Measurements from ENCODE around the gene FNBP1L. TPM values are rescaled to one million over a fixed set of nuclear protein-coding genes. Genes with fewer than 3 reads are reported as not detected.
"Not testable (repeated sequence)": the region's sequence is repeated elsewhere in the genome, so short reads cannot be mapped to it uniquely, and the experiment has no call there.

The FNBP1L gene
- polyA plus RNA-seq, 1 of the 3 experiments (the other 2 are of a cell fraction), result 16.5 TPM

DNA sequence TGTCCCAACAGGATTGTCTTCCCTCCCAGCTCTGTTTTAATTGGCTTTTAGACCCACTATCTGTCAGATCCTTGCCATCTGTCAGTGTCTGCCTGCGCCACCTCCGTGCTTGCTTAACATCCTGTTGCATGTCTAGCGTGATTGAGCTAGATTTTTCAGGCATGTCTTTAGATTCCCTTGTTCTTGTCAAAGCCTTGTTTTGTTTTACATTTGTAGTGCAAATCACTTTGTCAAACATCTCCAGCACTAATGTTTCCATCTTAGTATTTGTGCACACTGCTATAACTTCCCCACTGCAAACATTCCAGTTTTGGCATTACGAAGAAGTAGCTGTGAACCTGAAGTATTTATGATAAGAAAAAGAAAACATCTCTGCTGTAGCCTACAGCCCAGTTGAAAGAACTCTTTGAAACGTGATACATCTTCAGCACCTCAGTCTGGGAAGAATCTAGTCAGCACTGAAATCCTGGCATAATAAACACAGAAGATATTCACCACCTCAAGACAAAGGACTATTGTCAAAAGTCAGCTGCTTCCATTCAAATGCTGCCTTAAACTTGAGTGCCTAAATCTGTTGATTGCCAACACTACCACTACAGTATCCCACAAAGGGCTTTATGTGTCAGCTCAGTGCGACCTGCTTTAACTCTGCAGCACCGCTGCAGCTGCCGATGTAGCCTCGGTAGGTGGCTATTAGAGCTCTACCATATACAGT, 105.0 kb downstream of the FNBP1L start:
- Histone ChIP-seq H3K9me2 (no peaks in the 10 kb centered on the region), H3K27ac (ENCODE audit: low read depth in 2 of 2, low read length in 1 of 2) (peak overlapping the region; percentile 37 to 58), H4K20me1 (ENCODE audit: insufficient read depth) (no peaks in the 10 kb centered on the region), H3K79me2 (ENCODE audit: insufficient read depth) (no peaks in the 10 kb centered on the region; the same call in 1 of the 2 replicates), H3K27me3 (ENCODE audit: insufficient read depth) (no peaks in the 10 kb centered on the region), H3K4me2 (0 out of 2 replicates have a peak overlapping the region, but pooled peaks have one; percentile 25), H3K4me1 (ENCODE audit: control insufficient read depth in 1 of 2, insufficient read depth in 2 of 2, low read depth in 1 of 2, low read length in 1 of 2) (peaks cover 22 to 36% of the 10 kb centered on the region in 2 experiments), H3F3A (replicated peaks; ENCODE audit: insufficient read depth) (peaks cover 46% of the 10 kb centered on the region), H3K9me3 (no peaks in the 10 kb centered on the region), H2AFZ (ENCODE audit: low read depth) (no peak overlapping the region), H3K36me3 (replicated peaks in 1 of 2; ENCODE audit: control insufficient read depth in 1 of 2, insufficient read depth in 2 of 2, low read length in 1 of 2) (peaks cover 50 to 51% of the 10 kb centered on the region in 2 experiments), H3K4me3 (ENCODE audit: low read depth in 2 of 2, low read length in 1 of 2) (no peak overlapping the region), H3K9ac (no peak overlapping the region)
- no peak for TF ChIP-seq RFX5 (IDR thresholded peaks at IDR 0.05; ENCODE audit: low read length)
- TF ChIP-seq TAF1 (IDR thresholded peaks at IDR 0.05; ENCODE audit: borderline replicate concordance, low read depth, low read length), result no peak
- TF ChIP-seq PBX3 (IDR thresholded peaks at IDR 0.05), result peak; percentile 43
- no peak for TF ChIP-seq RXRA (IDR thresholded peaks at IDR 0.05; ENCODE audit: borderline replicate concordance, low read depth)
- TF ChIP-seq ZBTB33 (IDR thresholded peaks at IDR 0.05; ENCODE audit: borderline replicate concordance, low read depth), result no peak
- TF ChIP-seq GATA2 (CRISPR knock-in tag; IDR thresholded peaks at IDR 0.05), result peak; percentile 51
- TF ChIP-seq POLR2AphosphoS5 (IDR thresholded peaks at IDR 0.05; ENCODE audit: low read depth, low read length), result no peak
- TF ChIP-seq MXI1 (IDR thresholded peaks at IDR 0.05; ENCODE audit: low read depth, low read length), result peak; percentile 52; the same call in 1 of the 2 replicates
- TF ChIP-seq RCOR1 (IDR thresholded peaks at IDR 0.05; ENCODE audit: low read length), result no peak
- 75% methylated on average over 9 of the region's 9 CpGs for WGBS (ENCODE audit: low lambda C conversion rate)
- ChIA-PET POLR2A (no interaction called here), CTCF (interaction anchor here (1.0 to 1.3 kb wide), 4 partner anchors 19 to 116 kb away, joined by 3 to 4 read pairs (median 4); no protein-coding TSS in a partner anchor)
- DNase-seq, result peak; percentile 22

- H3K4me3 ChIP-seq (ENCODE audit: low read depth in 2 of 2, low read length in 1 of 2); DNase-seq: not testable (repeated sequence)
Measured at GRCh38 chr1:93553886-93554490, 106.1 kb downstream of the FNBP1L start.

More at GRCh38 chr1:93553886-93554490, 106.1 kb downstream of the FNBP1L start:
- H2AFZ ChIP-seq (ENCODE audit: low read depth); H3K4me2 ChIP-seq; H3K9ac ChIP-seq; H3K79me2 ChIP-seq (ENCODE audit: insufficient read depth); H3K9me2 ChIP-seq; H3K9me3 ChIP-seq; H4K20me1 ChIP-seq (ENCODE audit: insufficient read depth); CTCF ChIA-PET; H3K27me3 ChIP-seq (ENCODE audit: insufficient read depth); POLR2A ChIA-PET: not testable (repeated sequence)
- Histone ChIP-seq H3K36me3 (replicated peaks in 1 of 2; ENCODE audit: control insufficient read depth in 1 of 2, insufficient read depth in 2 of 2, low read length in 1 of 2) (peaks cover 42 to 51% of the 10 kb centered on the region in 2 experiments), H3K27ac (ENCODE audit: low read depth in 2 of 2, low read length in 1 of 2) (peak overlapping the region in 1 of 2 experiments; percentile 10; a peak in 1 of 4 replicates), H3F3A (replicated peaks; ENCODE audit: insufficient read depth) (peaks cover 57% of the 10 kb centered on the region), H3K4me1 (ENCODE audit: control insufficient read depth in 1 of 2, insufficient read depth in 2 of 2, low read depth in 1 of 2, low read length in 1 of 2) (peaks cover 22 to 36% of the 10 kb centered on the region in 2 experiments)
- 73% methylated on average over 4 of the region's 4 CpGs for WGBS (ENCODE audit: low lambda C conversion rate)

Measured in SK-N-SH (cell line).